Activated CD4-positive, alpha-beta T cell treated with anti-CD3 and anti-CD28 coated beads, Interleukin-10, Interleukin-2, amounts not matched to agents 100 ng/mL and 50 ng/mL, durations not matched to agents 16 hours and 8 hours (primary cell): ENCODE results near the gene DNAH1.
A peak's percentile ranks its signal among the peaks of the same experiment; 100 is the strongest.

Experiments
- DNase-seq: peaks from one replicate; pipeline ENCODE4 v3.0.0-alpha.2; 2020

DNAH1 gene

GRCh38 chr3:52361454-52361853 lies 45.3 kb downstream of the DNAH1 start:
- no peak for DNase-seq

GRCh38 chr3:52361898-52362297 lies 45.8 kb downstream of the DNAH1 start:
- DNase-seq, result no peak

- no peak for DNase-seq
Observed at GRCh38 chr3:52364322-52365035, 48.4 kb downstream of the DNAH1 start.

- no peak for DNase-seq
Observed at GRCh38 chr3:52366527-52366926, 50.4 kb downstream of the DNAH1 start.

- DNase-seq, result no peak
Observed at GRCh38 chr3:52367891-52368880, 52.1 kb downstream of the DNAH1 start.

- no peak for DNase-seq
Observed at GRCh38 chr3:52370531-52370930, 54.4 kb downstream of the DNAH1 start.

GRCh38 chr3:52372822-52373504 lies 56.8 kb downstream of the DNAH1 start:
- no peak for DNase-seq

- no peak for DNase-seq
Observed at GRCh38 chr3:52373676-52374075, 57.6 kb downstream of the DNAH1 start.

GRCh38 chr3:52374173-52374572 lies 58.1 kb downstream of the DNAH1 start:
- no peak for DNase-seq

- DNase-seq, result no peak
Observed at GRCh38 chr3:52379610-52380009, 63.5 kb downstream of the DNAH1 start.

GRCh38 chr3:52380023-52380422 lies 63.9 kb downstream of the DNAH1 start:
- DNase-seq, result no peak

- no peak for DNase-seq
Observed at GRCh38 chr3:52381623-52382022, 65.5 kb downstream of the DNAH1 start.

GRCh38 chr3:52383446-52383845 lies 67.3 kb downstream of the DNAH1 start:
- no peak for DNase-seq

- no peak for DNase-seq
Observed at GRCh38 chr3:52384019-52384761, 68.1 kb downstream of the DNAH1 start.

- DNase-seq, result peak; percentile 44
Observed at GRCh38 chr3:52385157-52385556, 69.0 kb downstream of the DNAH1 start.

- no peak for DNase-seq
Observed at GRCh38 chr3:52387481-52387880, 71.4 kb downstream of the DNAH1 start.

GRCh38 chr3:52388348-52388821 lies 72.3 kb downstream of the DNAH1 start:
- no peak for DNase-seq

GRCh38 chr3:52388933-52389332 lies 72.8 kb downstream of the DNAH1 start:
- DNase-seq, result no peak

- no peak for DNase-seq
Observed at GRCh38 chr3:52391096-52391495, 75.0 kb downstream of the DNAH1 start.

- no peak for DNase-seq
Observed at GRCh38 chr3:52392216-52392930, 76.3 kb downstream of the DNAH1 start.

GRCh38 chr3:52393131-52393807 lies 77.2 kb downstream of the DNAH1 start:
- no peak for DNase-seq
